Adrenal gland (tissue), 5 donors: Measurements from ENCODE around the gene AGBL4.

Experiments
- POLR2A ChIP-seq, 2 donors: fragments of 450-650 bp; IDR thresholded peaks; one replicate each; pipeline ENCODE4 v1.6.1; 2017; ENCODE audit warnings: antibody characterized with exemption in 2 of 2, mild to moderate bottlenecking in 2 of 2, moderate library complexity in 1 of 2
- TF ChIP-seq, protein P1 (sequence below), 6 experiments: fragments of 450-650 bp in 4 of 6; fragments of 200-600 bp in 2 of 6; sonication (generic) in 1 of 6; IDR thresholded peaks; 1 replicate in 5 of 6; 2 replicates in 1 of 6; pipeline versions ENCODE4 v1.5.1 to v1.8.0; 2016 to 2021; ENCODE audit warnings: antibody characterized with exemption in 6 of 6, mild to moderate bottlenecking in 2 of 6, moderate library complexity in 1 of 6
- donor health status: DM: no; HTN: no; CAD: no.

GRCh38 chr1:49622877-49623276, 400.9 kb downstream of the AGBL4 start:
- TF ChIP-seq, protein P1, sequence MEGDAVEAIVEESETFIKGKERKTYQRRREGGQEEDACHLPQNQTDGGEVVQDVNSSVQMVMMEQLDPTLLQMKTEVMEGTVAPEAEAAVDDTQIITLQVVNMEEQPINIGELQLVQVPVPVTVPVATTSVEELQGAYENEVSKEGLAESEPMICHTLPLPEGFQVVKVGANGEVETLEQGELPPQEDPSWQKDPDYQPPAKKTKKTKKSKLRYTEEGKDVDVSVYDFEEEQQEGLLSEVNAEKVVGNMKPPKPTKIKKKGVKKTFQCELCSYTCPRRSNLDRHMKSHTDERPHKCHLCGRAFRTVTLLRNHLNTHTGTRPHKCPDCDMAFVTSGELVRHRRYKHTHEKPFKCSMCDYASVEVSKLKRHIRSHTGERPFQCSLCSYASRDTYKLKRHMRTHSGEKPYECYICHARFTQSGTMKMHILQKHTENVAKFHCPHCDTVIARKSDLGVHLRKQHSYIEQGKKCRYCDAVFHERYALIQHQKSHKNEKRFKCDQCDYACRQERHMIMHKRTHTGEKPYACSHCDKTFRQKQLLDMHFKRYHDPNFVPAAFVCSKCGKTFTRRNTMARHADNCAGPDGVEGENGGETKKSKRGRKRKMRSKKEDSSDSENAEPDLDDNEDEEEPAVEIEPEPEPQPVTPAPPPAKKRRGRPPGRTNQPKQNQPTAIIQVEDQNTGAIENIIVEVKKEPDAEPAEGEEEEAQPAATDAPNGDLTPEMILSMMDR (IDR thresholded peaks at IDR 0.05): no peak
- TF ChIP-seq POLR2A (IDR thresholded peaks at IDR 0.05): no peak
